H1 (cell line): ENCODE data around the gene NABP2. TPM values are rescaled to one million over a fixed set of nuclear protein-coding genes. Genes with fewer than 3 reads are reported as not detected.
A peak's percentile ranks its signal among the peaks of the same experiment; 100 is the strongest.

Experiments used
- GABPA ChIP-seq: IDR thresholded peaks from 2 replicates; pipeline ENCODE4 v1.6.1; 2011; ENCODE audit warnings: mild to moderate bottlenecking, low read length, moderate library complexity, borderline replicate concordance; ENCODE audit not compliant: insufficient read depth
- KDM1A ChIP-seq: fragments of 200-600, 300-600 bp; sonication (generic); IDR thresholded peaks from 2 replicates; pipeline ENCODE4 v1.7.1; 2016; ENCODE audit warnings: mild to moderate bottlenecking, low read length, borderline replicate concordance
- RAD21 ChIP-seq, 2 experiments: IDR thresholded peaks in 1 of 2; conservative IDR thresholded peaks in 1 of 2; 2 replicates each; pipeline ENCODE4 v1.6.1; 2011; ENCODE audit warnings: low read depth in 2 of 2, low read length in 2 of 2, improper control_type of control experiment in 1 of 2, inconsistent platforms in 1 of 2, mild to moderate bottlenecking in 1 of 2, moderate library complexity in 1 of 2
- RBBP5 ChIP-seq: IDR thresholded peaks from 2 replicates; pipeline ENCODE4 v1.7.1; 2012; ENCODE audit warnings: low read depth, mild to moderate bottlenecking, inconsistent platforms, low read length, moderate library complexity, borderline replicate concordance
- SIRT6 ChIP-seq: IDR thresholded peaks from one replicate; pipeline ENCODE4 v1.7.1; 2012; ENCODE audit warnings: low read length, inconsistent platforms
- YY1 ChIP-seq: IDR thresholded peaks from 2 replicates; pipeline ENCODE4 v1.6.1; 2011; ENCODE audit warnings: low read depth, mild to moderate bottlenecking, low read length
- polyA plus RNA-seq, 7 experiments: library from polyadenylated mRNA; depleted of rRNA in 3 of 7; stranded (reverse) in 5 of 7; unstranded in 2 of 7; fragments of >200 nt in 5 of 7; fragments of 200-250 nt in 2 of 7; gene quantifications; 1 replicate in 5 of 7; 2 replicates in 1 of 7; 4 replicates in 1 of 7; pipeline versions ENCODE4 v1.2.1 to v1.2.3, GENCODE V29; 2011 to 2013; ENCODE audit warnings: missing spikeins in 2 of 7, mixed read lengths in 2 of 7
- total RNA-seq: library from RNA; stranded (reverse); fragmentation: NEBNext Ultra II Directional; extraction: Animal tissue kit (Norgen Biotek cat#: 25700); gene quantifications from 2 replicates; pipeline ENCODE4 v1.2.1, GENCODE V29; 2021

NABP2 gene
- total and polyA plus RNA-seq, 2 of the 8 experiments (the other 6 are each of a cell fraction or from before 2014, with no cell fraction given) = 58.1 to 67.5 TPM

- TF ChIP-seq GABPA (0 out of 2 replicates have a peak, but pooled peaks have one; percentile 64), YY1 (no peak), SIRT6 (no peak), KDM1A (no peak), RBBP5 (0 out of 2 replicates have a peak, but pooled peaks have one; percentile 69), RAD21 (IDR thresholded peaks at IDR 0.05 in 1 of 2, conservative IDR thresholded peaks at IDR 0.05 in 1 of 2; ENCODE audit: low read depth in 2 of 2, low read length in 2 of 2) (no peak)
Measured at GRCh38 chr12:56221757-56222530, 2.2 kb upstream of the NABP2 start, which contains the start of gene RNF41 (continued).
